GM18873 (cell line): Measurements from ENCODE around the gene HK3.

Experiments
- ATAC-seq: cut with Tn5 transposase; IDR thresholded peaks from one replicate; pipeline ENCODE4 v1.9.1; 2021; ENCODE audit warnings: mild to moderate bottlenecking, moderate library complexity, moderate number of reproducible peaks; ENCODE audit not compliant: unreplicated experiment, low FRiP score

The HK3 gene

DNA sequence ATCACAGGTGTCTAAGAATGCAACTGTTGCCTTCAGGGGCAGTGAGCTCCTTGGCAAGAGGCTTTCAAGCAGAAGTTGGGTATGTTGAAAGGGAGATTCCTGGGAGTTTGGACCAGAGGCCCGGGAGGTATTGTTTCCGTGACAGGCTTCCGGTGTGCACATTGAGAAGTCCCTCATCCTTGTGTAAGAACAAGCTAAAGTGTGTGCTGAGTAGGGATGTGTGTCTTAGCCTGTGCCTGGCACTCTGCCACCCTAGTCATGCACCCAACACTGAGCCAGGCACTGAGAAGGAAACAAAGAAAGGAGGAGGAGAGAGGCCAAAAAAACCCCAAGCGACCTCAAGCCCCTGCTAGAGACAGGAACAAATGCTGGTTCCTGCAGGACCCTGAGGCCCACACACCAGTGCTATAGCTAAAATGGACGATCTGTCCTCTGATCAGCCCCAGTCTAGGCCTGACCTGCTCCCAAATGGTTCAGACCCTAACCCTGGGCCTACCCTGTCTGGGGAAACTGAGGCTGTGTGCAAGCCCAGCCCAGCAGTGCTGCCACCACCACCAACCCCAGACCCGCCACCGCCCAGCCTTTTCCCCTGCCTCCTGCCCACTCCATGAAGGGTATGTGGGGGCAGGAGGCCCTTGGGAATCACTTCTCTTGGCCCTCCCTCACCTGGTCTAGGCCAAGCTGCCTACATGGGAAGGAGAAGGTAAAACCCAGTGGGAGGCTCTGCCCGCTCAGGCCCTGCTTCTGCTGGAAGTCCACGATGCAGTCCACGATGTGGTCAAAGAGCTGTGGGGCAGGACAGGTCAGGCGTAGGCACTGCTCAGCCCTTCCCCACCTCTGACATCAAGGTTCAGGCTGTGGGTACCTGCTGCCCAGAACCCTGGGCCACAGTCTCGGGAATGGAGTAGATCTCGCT lies 12.6 kb downstream of the HK3 start:
- ATAC-seq = no peak

DNA sequence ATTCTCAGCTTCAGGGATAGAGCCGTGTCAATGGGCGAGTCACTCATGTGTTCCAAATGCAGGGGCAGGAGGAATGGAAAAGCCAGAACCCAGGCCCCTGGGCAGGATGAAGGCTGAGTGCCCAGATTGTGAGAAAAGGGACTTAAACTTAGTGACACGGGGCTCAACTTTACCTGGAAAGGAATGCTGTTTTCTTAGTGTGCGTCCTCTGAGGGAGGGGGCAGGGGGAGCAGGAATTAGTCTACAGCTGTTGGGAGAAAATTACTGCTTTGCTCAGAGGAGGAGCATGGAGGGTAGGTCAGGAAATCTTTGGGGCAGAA lies 14.6 kb downstream of the HK3 start:
- no peak for ATAC-seq

DNA sequence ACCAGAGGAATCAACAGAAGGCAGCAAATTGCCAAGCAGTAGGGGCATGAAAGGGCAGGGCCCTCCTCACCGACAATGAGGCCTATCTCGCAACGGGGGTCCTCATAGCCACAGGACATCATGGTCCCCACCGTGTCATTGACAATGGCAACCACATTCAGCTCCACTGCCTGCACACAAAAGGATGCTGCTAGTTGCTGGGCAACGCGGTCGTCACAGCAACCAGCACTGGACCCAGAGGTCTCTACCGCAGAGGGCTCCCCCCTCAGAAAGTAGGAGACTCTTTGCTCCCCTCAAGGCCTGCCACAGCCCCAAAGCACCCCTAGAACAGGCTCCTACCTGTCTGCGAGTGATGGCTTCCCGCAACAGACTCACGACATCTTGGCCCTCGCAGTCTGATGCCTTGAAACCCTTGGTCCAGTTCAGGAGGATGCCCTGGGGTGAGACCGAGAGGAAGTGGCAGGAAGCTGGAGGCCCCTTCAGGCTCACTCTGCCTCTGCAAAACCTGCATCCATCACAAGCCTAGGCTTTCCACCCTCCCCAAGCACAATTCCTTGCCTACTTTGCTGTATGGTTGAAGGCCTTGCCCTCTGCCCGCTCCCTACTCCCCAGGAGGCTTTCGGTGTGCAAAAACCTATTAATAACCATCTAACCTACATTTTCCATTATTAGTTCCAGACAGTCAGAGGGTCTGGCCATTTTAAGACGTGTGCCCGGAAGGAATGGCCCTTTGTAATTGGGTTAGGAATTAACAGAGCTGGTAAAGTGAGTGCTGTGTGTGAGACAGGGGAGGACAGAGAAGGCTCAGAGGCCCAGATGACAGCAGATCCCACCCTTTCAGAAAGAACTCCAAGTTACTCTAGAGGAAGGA lies 15.2 kb downstream of the HK3 start:
- no peak for ATAC-seq

DNA sequence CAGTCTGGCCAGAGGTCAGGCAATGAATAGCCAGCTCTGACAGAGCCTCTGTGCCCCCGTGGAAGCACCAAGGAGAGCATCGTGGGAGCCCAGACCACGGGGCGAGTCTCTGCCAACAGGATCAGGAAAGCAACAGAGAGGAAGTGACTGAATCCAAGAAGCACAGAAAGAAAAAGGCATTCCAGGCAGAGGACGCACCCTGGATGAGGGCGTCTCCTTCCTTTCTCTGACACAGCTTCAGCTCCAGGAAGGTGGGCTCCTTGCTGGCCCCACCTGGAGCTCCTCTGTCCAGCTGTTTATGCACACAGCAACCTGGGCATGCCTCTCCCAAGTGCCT lies 16.6 kb downstream of the HK3 start:
- no peak for ATAC-seq

DNA sequence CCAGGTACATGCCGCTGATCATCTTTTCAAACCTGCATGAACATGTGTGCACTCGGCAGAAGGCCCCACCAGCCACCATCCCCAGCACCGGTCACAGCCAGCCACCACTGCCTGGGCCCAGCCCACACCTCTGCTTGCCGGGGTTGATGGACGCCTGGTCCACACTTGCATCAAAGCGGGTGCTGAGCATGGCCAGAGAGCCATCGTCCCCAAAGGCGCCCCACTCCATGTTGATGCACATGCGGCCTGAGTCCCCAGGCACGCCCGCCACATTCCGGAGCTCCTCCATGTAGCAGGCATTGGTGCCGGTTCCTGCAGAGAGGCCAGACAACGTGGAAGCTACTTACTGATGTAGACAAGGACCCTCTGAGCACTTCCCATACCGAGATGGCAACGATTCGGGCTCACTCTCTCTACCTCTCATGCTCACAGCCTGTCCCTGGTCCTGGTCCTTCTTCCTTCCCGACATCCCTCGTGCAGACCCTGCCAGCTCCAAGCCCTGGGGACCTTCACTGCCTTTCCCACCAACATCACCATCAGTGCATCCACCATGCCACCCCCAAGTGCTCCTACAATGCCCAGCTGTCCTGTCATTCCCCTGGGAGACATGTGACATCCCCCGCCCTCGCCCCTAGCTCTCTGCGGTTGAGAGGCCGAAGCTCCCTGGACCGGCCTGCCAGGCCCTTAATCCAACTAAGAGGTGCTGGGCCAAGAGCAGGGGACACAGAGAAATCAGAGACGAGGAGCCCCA lies 17.2 kb downstream of the HK3 start:
- ATAC-seq = no peak

DNA sequence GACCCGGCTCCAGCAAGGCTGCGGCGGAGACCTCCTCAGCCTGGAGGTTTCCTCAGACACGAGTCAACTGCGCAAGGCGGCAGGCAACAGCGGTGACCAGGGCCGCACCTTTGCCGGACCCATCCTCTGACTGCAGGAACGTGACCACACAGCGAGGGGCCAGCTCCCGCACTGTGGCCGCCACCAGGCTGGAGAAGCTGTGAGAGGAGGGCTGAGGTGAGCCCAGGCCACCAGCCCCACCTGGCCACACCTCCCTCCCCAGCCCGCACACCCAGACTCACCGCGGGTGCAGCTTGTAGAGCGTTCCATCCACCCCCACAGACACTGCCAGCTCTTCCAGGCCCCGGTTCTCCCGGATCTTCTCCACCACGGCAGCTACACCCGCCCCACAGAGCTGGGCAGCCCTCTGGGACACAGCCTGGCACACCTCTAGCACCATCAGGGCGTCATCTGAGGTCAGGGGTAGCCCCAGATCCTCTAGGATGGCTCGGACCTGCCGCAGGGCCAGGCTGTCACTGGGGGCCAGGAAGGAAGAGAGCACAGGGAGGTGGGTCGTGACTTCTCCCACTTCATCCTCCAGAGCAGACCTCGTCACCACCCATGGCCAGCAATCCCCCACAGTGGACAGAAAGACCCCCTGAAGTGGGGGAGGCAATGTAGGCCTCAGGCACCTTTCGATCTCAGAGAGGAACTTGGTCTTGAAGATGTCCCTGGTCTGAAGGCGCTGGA lies 18.0 kb downstream of the HK3 start:
- ATAC-seq = no peak

DNA sequence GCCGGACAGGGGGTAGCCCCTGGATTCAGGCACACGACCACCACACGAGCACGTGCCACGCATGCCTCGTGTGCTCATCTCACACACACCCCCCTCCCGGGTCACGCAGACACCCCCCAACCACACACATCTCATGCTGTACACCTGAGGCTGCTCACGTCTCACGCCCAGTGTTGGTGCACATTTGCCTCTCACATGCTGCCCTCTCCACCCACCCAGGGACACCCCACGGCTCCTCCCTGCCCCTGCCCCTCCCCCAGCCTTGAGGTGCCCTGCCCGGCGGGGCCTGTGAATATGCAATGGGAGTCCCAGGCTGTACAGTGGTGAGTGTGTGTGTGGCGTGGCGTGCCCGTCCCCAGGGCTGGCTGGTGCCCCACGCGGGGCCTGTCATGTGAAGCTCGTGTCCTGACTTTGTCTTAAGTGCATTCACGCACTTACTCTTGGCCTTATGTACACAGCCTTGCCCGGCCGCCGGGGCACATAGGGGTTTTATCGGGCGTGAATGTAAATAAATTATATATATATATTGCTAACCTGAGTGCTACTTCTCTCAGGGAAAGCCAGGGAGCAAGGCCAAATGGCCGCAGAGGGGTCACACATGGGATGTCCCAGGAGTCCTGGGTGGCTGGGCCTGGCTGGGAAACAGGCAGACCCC lies 18.7 kb downstream of the HK3 start:
- no peak for ATAC-seq

DNA sequence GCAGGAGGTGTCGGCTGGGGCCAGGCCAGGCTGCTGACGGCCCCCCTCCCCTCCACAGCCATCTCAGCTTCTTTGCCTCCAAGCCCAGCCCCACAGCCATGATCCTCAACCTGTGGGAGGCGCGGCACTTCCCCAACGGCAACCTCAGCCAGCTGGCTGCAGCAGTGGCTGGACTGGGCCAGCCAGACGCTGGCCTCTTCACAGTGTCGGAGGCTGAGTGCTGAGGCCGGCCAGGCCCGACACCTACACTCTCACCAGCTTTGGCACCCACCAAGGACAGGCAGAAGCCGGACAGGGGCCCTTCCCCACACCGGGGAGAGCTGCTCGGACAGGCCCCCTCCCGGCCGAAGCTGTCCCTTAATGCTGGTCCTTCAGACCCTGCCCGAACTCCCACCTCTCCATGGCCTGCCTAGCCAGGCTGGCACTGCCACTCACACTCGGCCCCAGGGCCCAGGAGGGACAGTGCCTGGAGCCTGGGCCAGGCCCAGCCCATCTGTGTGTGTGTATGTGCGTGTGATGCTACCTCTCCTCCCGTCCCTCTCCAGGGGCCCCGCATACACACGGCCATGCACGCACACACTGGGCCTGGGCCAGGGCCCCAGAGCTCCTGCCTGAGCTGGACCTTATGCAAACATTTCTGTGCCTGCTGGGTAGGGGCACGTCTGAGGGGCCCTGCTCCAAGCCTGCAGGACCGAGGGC lies 19.3 kb downstream of the HK3 start:
- ATAC-seq = no peak

DNA sequence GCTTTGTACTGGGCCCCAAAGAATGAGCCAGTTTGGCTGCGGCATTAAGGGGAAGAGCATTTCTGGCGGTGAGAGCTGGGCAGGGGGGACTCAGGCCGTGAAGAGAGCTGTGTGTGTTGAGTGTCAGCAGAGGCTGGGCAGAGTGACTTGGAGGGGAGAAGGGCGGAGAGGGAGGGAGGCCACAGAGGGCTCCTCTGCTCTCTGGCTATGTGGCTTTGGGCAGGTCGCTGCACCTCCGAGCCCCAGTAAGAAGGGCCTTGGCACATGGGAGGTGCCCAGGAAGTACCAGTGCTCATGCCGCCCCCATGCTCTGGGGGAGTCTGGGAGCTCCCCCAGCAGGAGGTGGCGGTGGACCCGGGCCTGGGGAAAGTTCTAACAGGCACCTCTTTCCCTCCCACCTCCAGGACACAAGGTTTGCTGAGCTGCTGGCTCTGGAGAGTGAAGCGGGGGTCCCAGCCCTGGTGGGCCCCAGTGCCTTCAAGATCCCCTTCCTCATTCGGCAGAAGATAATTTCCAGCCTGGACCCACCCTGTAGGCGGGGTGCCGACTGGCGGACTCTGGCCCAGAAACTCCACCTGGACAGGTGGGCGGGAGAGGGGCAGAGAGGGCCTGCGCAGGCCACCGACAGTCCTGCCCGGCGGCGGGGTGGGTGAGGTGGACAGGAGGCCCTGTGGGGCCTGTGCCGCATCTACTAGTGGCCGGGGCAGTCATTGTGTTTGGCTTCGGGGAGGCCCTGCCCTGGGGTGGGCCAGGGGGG lies 20.1 kb downstream of the HK3 start:
- ATAC-seq = no peak

DNA sequence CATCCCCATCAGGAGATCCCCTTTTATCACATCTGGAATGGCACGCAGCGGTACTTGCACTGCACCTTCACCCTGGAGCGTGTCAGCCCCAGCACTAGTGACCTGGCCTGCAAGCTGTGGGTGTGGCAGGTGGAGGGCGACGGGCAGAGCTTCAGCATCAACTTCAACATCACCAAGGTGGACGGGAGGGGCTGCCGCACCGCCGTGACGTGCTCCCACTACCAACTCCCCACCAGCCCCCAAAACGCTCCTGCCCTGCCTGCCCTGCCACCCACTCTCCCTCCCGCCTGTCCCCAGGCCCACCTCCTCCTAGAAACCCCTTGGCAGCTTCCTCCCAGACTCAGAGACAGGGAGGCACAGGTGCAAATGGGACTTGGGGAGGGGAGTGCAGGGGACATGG lies 20.7 kb downstream of the HK3 start:
- no peak for ATAC-seq

DNA sequence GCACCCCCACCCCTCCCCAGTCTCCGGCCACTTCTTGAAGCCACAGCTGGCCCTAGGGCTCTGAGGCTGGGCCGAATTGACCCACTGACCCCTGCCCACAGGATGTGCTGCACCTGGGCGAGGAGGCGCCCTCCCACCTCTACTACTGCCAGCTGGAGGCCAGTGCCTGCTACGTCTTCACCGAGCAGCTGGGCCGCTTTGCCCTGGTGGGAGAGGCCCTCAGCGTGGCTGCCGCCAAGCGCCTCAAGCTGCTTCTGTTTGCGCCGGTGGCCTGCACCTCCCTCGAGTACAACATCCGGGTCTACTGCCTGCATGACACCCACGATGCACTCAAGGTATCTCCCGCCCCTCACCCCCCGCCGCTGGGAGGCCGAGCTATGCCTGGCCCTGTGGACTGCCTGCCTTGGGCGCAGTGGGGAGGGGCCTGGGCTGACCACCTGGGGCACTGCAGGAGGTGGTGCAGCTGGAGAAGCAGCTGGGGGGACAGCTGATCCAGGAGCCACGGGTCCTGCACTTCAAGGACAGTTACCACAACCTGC lies 21.3 kb downstream of the HK3 start:
- ATAC-seq = no peak

DNA sequence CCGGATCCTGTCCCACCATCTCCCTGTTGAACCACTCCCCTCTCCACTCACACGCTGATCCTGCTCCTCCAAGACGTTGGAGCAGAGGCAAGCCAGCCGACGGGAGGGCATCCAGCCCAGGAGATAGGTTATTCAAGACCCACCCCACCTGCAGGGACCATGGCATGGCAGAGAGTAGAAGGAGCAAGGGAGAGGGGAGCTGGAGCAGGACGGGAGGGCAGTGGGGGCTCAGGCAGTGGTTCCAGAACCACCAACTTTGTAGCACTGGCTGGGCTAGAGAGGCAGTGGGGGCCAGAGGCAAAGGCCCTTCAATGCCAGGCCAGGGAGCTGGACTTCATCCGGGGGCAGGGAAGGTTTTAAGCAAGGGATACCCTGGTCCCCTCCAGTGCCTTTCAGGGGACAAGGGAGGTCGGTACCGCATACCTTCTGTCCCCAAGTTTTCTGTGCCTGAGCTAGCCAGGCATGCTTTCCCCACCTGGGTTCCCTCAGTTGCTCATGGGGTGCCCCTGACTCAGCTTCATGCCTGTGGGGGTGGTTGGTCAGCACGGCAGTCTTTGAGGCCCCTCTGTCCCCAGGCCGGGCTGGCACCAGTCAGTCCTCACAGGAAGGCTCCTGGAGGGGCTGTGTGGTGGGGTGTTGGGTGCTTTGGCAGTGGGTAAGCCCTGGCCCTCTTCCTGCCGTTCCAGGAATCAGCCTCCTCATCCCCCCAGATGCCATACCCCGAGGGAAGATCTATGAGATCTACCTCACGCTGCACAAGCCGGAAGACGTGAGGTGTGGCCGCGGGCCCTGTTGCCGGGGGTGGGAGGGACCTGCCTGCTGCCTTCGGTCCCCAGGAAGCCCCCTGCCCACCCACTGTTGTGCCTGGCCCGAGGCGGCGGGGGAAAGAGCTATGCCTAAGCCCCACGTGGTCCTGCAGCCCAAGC lies 22.4 kb downstream of the HK3 start:
- ATAC-seq = no peak

DNA sequence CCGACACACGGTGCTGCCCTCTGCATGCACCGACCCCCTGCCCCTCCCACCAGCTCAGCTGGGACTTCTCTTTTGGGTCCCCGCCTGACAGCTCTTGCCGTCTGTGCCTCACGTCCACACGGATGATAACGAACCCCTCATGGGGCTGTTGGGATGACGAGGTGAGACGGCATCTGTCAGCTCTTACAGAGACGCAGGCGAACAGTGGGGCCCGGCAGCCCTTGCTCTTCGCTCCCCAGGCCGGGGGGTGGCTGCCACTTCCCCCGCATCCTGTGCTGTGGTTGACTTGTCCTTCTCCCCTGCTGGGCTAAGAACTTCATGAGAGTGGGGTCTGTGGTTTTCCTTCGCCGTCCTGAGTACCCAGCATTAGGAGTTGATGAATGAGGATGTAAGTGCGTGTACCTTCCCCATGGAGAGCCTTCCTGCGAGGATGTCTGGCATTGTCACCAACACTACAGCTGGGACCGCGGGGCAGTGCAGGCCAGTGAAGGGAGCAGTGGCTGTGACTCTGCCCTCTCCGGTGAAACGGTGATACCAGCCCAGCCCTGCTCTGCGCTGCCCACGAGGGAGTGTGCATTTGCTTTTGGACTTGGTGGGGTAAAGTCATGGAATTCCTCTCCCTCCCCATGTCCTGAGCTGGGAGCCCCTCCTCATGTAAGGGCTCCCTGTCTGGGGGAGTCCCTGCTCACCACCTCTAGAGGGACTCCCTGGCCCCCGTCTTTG lies 23.2 kb downstream of the HK3 start:
- ATAC-seq = no peak

DNA sequence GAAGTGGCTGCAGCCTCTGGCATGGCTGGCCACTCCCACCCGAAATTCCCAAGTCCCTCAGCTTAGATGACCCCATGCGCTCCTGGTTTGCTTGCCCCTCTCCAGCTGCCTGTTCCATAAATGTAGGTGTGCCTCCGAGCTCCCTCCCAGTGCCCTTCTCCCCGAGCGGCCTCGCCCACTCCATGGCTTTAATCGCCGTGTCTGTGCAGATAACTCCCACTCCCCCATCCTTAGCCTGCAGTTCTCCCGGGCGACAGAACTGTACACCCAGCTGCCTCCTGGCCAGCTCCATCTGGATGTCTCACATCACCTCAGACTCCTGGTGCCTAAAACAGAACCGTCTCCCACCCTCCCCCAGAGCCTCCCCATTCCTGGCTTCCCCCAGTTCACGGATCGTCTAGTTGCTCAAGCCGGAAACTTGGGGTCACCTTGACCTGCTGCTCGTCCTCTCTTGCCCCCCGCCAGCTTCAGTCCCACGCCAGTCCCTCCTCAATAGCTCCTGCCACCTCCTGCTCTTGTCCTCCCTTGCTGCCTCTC lies 24.1 kb downstream of the HK3 start:
- no peak for ATAC-seq

DNA sequence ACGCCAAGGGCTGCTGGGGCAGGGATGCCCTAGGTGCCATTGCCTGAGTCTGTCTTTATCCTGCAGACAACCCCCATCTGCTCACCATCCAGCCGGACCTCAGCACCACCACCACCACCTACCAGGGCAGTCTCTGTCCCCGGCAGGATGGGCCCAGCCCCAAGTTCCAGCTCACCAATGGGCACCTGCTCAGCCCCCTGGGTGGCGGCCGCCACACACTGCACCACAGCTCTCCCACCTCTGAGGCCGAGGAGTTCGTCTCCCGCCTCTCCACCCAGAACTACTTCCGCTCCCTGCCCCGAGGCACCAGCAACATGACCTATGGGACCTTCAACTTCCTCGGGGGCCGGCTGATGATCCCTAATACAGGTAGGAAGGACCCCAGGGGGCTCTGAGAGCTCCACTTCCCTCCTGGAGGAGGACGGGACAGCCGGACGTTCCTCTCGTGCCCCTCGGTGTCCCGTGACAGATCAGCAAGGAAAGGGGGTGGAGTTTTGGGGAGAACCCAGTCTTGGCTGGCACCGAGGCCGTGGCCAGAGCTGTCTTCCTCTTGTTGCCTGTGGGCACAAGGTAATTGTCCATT lies 24.9 kb downstream of the HK3 start:
- no peak for ATAC-seq

DNA sequence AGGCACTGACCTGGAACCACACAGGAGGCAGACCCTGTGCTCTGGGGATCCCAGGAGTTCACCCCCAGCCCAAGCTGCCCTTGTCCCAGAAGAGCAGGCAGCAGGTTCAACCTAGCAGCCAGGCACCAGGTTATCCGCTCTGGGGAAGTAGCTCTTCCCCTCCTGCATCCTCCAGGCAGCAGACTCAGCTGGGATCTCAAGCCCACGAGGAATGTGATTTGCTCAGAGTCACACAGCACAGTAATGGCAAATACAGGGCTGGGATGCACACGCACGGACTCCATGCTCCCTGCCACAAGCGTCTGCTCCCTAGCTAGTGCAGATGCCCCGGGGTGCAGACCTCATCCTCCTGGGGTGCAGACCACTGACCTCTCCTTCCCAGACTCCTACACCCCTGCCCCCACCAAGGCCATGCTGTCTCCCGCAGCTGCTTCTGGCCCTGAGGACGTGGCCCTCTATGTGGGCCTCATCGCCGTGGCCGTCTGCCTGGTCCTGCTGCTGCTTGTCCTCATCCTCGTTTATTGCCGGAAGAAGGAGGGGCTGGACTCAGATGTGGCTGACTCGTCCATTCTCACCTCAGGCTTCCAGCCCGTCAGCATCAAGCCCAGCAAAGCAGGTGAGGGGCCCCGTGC lies 25.5 kb downstream of the HK3 start:
- ATAC-seq = no peak
